HUDEP-2 (cell line): ENCODE measurements around the gene CCDC86.

Experiments
- DNase-seq, 76 experiments: peaks; one replicate each; lab custom pipeline; 2025; ENCODE audit not compliant: unreplicated experiment in 76 of 76; lab: John Stamatoyannopoulos, UW

The CCDC86 gene

DNA sequence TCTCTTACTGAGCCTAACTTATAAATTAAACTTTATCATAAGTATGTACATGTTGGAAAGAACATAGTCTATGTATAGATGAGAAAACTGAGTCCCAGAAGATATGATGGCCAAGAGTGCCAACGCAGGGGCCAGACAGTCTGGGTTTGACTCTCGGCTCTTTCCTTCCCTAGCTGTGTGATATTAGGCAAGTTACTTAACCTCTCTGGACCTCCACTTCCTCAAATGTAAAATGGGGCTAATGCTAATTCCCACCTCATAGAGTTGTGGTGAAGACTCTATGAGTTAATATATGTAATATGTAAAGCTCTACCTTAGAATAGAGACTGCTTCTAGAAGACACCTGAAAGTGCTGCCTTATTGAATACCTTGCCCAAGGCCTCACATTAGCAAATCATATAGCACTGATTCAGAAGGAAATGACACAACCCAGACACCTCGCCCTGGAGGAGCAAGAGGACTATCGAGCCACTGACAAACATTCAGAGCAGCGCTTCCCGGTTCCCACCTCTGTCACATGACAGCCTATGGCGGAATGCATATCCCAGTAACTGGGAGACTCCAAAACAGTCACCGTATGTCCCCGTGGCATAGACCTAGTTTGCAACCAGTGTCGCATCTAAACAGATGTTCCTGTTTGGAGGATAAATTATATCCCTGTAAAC, 11.3 kb upstream of the CCDC86 start:
- no peak for DNase-seq

DNA sequence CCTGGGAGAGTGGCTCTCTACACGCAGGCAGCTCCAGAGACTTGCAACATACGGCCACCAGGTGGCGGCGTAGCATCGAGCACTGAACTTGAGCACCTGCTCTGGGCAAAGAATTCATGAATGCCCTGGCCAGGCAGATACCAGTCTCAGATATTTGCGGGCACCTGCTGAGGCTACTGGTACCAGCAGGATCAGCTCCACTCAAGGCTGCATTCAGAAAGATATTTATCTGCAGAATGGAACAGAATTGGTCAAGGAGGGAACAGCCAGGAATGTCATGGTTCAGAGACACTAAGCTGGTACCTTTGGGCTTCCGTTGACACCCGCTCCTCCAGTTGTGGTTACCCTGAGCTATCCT, 10.8 kb upstream of the CCDC86 start:
- DNase-seq: peak in 68 of 76 experiments; percentile 6 to 76 (median 52)

DNA sequence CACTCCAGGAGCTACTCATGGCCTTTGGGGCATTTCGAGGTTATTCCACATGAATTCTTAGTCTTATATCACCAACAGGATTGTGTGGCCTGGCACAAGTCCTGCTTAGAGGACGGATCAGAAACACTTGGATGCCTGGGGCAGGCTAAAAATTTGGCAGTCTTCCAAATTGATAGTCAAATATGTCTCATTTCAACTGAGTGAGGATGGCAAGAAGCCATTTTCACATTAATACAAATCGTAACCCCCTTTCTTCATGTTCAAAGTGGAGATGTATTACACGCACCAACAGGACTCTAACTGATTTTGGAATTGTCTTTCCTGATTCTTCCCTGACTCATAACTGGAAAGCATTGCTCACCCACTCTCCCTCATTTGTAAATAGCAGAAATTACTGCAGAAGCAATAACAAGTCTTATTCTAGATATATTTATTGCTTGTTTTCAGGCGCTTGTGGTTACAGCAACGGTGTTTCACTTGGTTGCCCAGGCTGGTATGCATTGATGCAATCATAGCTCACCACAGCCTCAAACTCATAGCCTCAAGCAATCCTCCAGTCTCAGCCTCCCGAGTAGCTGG, 10.3 kb upstream of the CCDC86 start:
- peak in 3 of 76 experiments; percentile 3 to 12 (median 11) for DNase-seq

DNA sequence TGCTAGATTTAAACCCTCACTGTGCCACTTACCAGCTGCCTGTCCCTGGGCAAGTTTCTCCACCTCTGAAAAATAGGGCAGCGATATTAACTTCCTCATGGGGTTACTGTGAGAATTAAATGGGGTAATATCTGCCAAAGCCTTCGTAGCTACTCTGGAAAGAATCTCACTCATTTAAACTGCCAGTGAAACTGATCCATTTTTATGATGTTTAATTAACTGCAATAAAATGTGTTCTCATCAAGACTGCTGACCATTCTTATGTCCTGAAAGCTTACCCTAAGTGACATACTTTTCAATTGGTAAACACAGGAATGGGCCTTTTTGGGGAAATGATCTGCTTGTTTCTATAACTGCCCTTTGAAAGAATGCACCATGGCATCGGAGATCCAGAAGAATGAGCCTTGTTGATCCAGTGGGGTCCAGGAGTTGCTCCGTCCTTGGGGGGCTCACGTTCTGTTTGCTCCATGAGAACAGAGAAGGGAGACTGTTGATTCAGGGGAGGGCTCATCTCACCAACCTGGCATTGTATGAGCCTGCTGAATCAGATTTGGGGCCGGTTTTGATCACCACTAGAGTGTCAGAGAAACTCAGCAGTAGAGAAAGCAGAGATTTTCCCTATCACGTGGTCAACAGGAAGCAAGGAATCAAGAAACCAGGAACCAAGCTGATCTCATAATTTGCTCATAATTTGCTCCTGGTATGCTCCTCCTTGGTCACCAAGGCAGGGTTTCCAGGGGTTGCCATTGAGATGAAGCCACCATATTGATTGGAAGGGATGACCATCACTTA, 7.0 kb upstream of the CCDC86 start:
- DNase-seq: no peak

DNA sequence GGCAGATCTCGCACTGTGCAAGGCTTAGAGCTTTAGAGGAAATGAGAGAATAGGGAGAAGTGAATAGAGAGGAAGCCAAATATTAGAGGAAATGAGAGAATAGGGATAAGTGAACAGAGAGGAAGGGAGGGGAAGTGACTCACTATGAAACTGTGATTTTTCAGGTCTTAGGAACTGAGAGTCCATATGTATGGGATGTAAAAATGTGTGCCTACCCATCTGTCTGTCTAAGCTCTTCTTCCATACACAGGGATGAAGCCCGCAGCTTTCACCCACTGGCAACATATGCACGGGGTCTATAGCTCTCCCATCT, 6.4 kb upstream of the CCDC86 start:
- DNase-seq: no peak

DNA sequence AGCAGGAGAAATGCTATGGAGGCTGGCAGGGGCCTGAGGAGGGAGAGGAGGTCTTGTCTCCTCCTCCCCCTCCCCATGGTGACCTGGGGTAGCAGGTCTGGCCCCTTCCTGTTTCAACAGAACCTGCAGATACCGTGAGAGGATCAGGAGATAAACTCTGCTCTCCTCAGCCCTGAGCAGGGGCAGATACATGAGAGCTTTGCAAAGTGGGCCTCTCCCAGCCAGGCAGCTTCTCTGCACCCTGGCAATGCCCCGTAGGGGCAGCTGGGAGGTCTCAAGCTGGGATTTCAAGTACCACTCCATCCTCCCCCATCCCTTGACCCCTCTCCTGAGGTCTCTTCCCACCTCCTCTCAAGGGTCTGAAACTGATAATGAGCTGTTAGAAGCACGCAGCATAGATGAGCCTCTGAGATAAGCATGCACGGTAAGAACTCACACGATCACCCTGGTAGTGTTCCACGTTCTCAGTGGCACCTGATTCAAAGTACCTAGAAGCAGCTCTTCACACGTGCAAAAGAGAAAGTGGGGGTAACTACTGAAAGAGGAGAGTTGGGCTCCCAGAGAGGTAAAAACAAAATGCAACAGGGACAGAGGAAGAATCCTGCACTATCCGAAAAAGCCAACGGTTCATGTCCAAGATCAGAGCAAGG, 4.9 kb upstream of the CCDC86 start:
- no peak for DNase-seq

DNA sequence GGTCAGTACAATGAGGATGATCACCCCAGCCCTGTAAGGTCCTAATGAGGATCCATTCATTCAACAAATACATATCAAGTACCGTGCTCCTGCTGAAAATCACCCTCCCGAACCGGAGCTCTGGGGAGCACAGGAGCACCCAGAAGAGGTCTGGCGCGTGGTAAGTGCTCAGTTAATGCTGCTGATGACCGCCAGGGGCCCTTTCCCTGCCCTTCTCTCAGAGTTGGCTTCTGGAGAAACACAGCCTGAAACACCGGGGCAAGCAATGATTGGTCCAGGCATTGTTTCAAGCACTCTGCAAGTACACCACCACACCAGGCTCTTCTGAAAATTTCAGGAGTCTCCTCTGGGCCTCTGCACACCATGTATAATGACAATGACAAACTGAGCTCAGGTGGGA, 3.8 kb upstream of the CCDC86 start:
- peak in 5 of 76 experiments; percentile 8 to 20 (median 16) for DNase-seq

DNA sequence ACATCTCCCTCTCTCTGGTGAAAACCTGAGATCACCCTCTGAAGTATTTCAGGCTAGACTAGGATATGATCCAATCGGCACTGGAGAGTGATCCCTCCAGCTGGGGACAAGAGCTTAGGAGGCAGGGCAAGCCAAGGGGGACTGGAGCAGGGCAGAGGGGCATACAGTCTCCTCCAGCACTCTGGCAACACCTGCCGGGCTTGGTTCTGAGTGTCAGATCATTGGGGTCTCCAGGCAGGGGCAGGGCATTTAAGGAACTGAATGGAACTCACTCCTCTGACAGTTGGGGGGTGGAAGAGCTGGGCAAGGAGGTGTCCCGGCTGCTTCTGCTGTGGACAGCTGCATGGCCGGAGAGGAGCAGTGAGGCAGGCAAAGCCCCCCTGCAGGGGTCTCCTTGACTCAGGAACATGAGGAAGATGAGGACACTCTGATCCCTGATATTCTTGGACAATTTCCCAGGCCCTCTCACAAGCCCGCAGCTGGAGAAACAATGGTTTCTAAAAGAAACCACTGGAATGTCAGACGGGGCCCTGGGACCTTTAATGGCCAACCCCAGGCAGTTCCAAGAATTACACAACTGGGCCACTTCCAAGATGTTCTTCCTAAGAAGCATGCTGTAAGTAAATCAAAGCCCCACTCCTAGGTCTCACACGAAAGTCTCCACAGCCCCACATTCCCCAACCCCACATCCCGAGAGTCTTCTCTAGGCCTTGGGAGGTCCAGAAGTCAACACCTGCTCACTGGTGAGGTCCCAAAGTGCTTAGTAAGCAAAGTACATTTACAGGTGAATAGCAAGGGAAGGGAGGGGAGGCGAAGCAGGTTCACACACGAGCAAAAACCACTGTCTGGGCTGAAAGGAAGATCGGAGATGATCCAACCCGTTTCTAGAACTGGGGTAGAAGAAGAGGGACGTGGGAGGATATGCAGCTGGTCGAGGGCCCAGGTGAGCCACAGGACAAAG, 1.2 kb upstream of the CCDC86 start:
- DNase-seq: no peak

DNA sequence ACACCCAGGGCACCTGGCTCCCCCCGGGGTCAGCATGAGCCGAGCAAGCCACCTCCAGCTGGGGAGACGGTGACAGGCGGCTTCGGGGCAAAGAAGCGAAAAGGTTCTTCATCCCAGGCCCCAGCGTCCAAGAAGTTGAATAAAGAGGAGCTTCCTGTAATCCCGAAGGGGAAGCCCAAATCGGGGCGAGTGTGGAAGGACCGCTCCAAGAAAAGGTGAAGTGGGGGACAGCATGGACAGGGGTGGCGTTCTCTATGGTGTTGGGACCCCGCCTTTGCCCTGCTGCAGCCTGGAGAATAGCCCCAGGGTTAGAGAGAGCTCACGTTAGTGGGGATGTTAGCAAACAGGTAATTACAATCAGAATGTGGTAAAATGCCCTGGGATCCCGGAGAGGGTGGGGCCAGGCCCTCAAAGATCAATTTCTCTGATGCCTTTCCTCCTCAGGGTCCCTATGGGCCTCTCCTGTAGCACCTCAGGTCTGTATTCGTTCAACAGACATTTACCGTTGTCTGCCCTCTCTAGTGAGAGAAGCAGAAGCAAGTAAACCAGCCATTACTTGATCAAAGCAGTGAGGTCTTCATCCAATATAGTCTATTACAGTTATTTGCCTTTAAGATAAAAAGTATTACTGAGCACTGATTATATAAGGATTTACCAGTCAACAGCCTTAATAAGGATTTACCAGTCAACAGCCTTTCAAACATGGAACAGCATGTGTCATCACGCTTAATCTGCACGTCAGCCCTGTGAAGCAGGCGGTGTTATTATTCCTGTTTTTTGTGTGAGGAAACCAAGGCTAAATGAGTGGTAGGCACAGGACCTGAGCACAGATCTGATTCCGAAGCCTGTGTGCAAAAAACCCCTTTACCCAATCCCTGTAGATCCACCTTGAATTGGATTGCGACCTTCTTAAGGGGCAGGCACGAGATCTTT, 1.0 kb downstream of the CCDC86 start:
- DNase-seq: no peak

DNA sequence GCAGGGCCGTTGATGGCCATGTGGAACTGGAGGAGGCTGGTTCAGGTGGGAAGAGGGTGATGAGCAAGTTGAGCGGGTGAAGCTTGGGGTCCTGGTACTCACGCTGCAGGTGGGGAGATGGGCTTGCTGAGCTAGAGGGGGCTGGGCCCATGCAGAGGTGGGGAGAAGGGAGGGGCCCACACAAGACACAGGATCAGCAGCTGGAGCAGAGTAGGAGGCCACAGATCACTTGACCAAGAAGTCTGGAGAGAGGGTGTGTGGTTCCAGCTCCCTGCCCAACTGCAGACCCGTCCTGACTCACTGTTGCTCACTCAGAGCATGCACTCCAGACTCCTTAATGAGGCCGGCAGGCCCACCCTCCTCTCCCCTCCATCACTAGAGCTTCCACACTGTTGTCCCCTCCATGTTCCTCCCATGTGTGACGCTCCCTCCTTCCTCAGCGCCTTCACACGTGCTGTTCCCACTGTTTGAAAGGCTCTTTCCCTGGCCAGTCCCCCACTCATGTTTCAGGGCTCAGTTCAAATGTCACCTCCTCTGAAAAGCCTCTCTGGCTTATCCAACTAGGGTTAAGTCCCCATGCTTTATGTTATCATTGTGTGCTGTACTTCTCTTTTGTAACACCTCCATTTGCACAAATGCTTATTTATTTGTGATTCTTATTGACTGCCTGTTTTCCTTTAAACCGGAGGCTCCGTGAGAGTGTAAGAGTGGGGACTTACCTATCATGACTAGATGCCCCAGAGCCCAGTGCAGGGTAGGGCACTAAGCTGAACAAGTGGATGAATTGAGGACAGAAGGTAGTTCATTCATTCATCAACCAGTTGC, 2.3 kb downstream of the CCDC86 start:
- DNase-seq: no peak

DNA sequence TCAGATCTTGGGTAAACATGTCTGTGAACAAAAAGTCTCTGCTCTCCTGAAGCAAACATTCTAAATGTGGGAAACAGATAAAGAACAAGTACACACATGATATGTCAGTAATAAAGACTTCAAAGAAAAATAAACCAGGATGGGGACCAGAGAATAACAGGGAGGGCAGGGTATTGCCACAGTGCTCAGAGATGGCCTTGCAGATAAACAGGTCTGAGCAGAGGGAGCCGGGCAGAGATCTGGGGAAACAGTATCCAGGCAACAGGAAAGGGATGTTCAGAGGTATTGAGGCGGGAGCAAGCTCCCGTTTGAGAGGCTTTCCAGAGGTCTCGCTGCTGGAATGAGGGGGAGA, 2.9 kb downstream of the CCDC86 start:
- no peak for DNase-seq

DNA sequence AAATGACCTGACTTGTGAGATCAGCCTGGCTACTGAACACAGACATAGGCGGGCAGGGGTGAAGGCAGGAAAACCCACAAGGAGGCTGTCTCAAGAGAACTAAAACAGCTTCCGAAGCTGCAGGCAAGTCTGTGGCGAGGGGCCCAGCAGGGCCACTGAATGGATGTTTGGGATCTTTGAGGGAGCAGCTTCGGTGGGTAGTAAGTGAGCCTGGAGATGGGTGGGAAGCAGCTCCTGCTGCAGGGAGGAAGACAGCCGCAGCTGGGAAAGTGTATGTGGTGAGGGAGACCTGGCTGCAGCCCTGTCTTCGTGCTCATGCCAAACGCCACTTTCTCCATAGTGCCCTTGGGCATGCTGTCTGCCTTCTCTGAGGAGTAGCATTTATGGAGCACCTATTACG, 3.4 kb downstream of the CCDC86 start:
- no peak for DNase-seq

DNA sequence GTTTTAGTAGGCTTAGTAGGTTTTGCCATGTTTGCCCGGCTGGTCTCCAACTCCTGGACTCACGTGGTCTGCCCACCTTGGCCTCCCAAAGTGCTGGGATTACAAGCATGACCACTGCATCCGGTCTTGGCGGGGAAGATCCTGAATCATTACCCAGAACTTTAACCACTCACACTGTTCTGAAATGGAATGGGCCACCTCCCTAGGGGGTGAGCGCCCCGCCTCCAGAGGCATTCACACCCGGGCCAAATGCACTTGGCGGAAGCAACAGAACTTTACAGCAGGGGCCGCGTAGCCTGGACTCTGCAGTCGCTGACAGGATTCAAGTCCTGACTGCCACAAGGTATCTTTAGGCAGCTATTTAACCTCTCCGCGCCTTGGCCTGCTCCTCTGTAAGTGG, 5.4 kb downstream of the CCDC86 start:
- no peak for DNase-seq

DNA sequence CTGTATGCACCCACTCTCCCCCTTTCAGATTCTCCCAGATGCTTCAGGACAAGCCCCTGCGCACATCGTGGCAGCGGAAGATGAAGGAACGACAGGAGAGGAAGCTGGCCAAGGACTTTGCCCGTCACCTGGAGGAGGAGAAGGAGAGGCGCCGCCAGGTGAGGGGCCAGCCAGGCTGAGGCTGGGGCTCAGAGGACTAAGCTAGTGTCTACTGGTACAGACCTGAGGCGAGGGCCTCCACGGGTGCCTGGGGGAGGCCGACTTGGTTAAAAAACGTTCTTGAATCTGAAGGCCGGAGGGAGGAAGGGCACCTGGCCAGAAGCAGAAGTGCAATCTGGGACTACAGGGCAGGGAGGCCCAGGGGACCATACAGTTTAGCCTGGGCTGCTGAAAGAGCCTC, 6.0 kb downstream of the CCDC86 start:
- DNase-seq: no peak

DNA sequence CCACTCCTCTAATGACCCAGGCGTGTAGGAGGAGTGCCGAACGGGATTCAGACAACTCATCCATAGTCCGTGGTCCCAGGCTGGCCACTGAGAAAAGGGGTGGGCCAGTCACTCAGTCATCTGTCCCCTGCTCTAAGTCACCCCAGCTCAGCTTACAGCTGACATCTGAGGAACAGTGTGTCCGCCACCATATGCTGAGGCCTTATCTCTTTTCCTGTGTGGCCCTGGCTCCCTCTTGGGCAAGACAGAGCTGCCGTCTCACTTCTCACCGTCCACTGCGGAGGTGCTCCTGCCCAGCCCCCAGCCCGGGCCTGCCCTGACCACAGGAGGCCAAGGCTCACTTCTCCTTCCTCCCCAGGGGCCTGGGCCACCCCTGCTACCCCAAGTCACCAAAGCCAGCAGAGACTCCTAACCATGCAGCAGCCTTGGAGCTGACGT, 6.8 kb downstream of the CCDC86 start:
- DNase-seq: no peak

DNA sequence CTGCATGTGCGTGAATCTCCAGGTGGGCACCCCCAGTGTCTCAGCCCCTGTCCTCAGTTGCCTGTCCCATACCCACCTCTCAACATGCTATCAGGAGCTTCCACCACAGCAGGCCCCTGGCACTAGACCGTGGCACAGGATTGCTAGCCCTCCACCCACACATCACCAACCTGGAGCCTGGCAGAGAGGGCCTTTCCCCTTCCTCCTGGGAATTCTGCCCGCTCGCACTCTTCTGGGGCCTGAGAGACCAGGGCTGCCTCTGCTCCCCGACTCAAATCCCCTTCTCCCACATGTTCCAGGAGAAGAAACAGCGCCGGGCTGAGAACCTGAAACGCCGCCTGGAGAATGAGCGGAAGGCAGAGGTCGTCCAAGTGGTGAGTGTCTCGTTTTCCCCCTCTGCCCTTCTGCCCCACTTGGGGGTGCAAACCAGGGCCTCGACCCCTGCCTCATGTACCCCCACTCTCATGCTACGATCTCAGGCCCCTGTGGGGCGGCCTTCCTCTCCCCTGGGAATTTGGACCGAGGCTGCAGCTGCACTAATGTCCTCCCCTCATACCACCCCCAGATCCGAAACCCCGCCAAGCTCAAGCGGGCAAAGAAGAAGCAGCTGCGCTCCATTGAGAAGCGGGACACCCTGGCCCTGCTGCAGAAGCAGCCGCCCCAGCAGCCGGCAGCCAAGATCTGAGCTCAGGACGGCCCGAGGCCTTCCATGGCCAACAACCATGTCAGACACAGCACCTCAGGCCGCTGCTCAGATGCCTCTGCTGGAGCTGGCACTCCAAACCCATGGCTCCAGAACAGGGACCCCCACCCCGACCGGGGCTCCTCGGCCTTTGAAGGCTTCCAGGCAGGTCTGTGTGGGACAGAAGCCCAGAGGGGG, 8.0 kb downstream of the CCDC86 start:
- DNase-seq: no peak

DNA sequence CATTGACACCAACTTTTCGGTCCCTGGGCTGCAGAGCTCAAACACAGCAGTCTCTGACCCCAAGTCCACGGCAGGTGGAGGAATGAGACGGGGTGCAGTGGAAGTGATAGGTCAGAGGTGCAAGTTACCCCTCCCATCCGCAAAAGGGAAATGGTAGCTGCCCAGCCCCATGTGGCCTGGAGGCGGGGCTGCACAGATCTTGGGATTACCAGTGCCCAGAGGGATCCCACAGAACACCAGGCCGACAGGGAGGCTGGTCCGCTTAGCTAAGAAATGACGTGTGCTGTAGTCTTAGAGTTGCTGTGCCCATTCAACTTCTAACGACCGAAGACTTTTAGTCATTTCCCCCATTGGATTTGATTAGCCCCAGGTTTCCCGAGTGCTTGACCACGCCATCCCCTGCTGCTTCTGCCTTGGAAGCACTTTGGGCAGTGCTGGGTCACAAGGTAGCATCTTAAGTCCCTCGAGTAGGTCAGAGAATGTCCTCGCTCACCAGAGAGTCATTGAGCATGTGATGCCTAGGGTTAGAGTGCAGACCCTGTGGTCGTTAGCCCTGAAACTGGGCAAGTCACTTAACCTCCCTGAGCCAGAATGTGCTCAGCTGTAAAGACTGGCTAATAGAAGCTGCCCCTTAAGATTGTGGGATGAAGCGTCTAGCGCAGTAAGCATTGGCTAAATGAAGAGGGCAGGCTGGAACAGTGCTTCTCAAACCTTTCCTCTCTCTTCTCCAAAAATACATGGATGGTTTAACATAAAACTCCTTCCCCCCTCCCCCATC, 9.6 kb downstream of the CCDC86 start:
- DNase-seq: no peak
